ENCODE data around the gene CCDC144A.
"Not testable (repeated sequence)": the region's sequence is repeated elsewhere in the genome, so short reads cannot be mapped to it uniquely, and the experiment has no call there.

DNA sequence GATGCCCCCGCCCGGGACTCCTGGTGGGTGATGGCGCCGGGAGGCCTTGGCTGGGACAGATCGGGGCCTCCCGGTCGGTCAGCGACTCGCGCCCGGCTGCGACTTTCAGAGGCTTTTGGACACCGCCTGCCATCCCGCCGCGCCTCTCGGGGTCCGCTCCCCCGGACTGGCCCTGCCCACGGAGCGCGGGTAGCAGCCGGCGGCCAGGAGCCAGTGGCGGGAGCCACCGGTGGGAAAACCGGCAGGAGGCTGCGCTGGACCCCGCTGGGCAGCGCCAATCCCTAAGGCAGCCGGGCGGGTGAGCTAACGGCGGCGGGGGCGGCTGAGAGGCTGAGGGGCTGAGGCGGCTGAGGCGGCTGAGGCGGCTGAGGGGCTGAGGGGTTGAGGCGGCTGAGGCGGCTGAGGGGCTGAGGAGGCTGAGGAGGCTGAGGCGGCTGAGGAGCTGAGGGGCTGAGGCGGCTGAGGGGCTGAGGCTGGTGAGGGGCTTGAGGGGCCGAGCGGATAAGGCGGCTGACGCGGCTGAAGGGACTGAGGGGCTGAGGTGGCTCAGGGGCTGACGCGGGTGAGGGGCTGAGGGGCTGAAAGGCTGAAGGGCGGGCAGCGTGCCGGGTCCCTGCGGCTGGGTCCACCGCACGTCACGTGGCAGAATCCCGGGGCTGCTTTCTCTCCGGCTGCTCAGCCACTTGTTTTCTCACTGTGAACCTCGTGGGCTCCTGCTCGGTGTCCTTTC lies 23.0 kb upstream of the CCDC144A start:
- TF ChIP-seq EZH2phosphoT487 (IDR thresholded peaks at IDR 0.05; ENCODE audit: borderline replicate concordance, low read depth, low read length): not testable (repeated sequence)
- TF ChIP-seq, protein P1, sequence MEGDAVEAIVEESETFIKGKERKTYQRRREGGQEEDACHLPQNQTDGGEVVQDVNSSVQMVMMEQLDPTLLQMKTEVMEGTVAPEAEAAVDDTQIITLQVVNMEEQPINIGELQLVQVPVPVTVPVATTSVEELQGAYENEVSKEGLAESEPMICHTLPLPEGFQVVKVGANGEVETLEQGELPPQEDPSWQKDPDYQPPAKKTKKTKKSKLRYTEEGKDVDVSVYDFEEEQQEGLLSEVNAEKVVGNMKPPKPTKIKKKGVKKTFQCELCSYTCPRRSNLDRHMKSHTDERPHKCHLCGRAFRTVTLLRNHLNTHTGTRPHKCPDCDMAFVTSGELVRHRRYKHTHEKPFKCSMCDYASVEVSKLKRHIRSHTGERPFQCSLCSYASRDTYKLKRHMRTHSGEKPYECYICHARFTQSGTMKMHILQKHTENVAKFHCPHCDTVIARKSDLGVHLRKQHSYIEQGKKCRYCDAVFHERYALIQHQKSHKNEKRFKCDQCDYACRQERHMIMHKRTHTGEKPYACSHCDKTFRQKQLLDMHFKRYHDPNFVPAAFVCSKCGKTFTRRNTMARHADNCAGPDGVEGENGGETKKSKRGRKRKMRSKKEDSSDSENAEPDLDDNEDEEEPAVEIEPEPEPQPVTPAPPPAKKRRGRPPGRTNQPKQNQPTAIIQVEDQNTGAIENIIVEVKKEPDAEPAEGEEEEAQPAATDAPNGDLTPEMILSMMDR (conservative IDR thresholded peaks at IDR 0.05; ENCODE audit: low read length): not testable (repeated sequence)

All from OCI-LY7 (cell line).